GM20000 (cell line): Measurements from ENCODE around the gene SERPINB6.
A peak's percentile ranks its signal among the peaks of the same experiment; 100 is the strongest.
"Not testable (repeated sequence)": the region's sequence is repeated elsewhere in the genome, so short reads cannot be mapped to it uniquely, and the experiment has no call there.

ENCODE experiments used
- DNase-seq: peaks from one replicate; pipeline ENCODE4 v3.0.0; 2012; ENCODE audit warnings: low spot score
- TF ChIP-seq, protein P1 (sequence below): IDR thresholded peaks from 2 replicates; pipeline ENCODE4 v1.5.1; 2012; ENCODE audit warnings: mild to moderate bottlenecking, control low read depth; ENCODE audit errors: extremely low read depth, missing control alignments

Gene SERPINB6

DNA sequence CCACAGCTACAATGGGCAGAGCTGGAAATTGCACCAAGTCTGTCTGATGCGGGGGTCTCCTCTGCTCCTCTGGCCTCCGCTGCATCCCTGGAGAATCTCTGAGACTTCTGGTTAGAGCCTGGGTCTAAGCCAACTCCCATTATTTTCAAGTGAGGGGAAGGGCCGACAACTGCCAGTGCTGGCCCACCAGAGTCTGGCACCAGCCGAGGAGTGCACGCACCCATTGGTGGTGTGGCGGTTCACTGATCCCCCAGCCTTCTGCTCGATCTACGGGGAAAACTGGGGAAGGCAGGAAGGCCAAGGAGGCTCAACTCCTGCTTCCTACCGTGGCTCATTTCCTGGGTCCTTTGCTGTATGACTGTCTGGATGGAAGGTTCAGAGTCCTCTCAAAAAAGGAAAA, 34.5 kb upstream of the SERPINB6 start:
- TF ChIP-seq, protein P1, sequence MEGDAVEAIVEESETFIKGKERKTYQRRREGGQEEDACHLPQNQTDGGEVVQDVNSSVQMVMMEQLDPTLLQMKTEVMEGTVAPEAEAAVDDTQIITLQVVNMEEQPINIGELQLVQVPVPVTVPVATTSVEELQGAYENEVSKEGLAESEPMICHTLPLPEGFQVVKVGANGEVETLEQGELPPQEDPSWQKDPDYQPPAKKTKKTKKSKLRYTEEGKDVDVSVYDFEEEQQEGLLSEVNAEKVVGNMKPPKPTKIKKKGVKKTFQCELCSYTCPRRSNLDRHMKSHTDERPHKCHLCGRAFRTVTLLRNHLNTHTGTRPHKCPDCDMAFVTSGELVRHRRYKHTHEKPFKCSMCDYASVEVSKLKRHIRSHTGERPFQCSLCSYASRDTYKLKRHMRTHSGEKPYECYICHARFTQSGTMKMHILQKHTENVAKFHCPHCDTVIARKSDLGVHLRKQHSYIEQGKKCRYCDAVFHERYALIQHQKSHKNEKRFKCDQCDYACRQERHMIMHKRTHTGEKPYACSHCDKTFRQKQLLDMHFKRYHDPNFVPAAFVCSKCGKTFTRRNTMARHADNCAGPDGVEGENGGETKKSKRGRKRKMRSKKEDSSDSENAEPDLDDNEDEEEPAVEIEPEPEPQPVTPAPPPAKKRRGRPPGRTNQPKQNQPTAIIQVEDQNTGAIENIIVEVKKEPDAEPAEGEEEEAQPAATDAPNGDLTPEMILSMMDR = no peak
- DNase-seq = no peak

DNA sequence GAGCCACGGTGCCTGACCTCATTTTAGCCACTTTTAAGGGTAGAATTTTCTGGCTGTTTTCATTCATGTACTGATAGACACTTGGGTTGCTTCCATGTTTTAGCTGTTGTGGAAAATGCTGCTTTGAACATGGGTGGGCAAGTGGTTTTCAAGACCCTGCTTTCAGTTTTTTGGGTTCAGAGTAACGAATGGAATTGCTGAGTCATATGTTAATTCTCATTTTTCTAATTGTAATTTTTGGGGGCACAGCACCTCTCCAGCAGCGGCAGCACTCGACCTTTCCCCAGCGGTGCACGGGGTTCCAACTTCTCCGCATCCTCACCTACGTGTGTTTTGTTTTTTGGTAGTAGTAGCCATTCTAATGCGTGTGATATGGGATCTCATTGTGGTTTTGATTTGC, 33.7 kb upstream of the SERPINB6 start:
- no peak for DNase-seq
- TF ChIP-seq, protein P1 = no peak

- DNase-seq = not testable (repeated sequence)
Measured at GRCh38 chr6:3003226-3003625, 31.9 kb upstream of the SERPINB6 start.

- DNase-seq = peak; percentile 73
- TF ChIP-seq, protein P1 = peak; percentile 51
Measured at GRCh38 chr6:3001773-3002293, 30.5 kb upstream of the SERPINB6 start.

- DNase-seq = no peak
- TF ChIP-seq, protein P1 = no peak
Measured at GRCh38 chr6:3001146-3001772, 29.9 kb upstream of the SERPINB6 start.

DNA sequence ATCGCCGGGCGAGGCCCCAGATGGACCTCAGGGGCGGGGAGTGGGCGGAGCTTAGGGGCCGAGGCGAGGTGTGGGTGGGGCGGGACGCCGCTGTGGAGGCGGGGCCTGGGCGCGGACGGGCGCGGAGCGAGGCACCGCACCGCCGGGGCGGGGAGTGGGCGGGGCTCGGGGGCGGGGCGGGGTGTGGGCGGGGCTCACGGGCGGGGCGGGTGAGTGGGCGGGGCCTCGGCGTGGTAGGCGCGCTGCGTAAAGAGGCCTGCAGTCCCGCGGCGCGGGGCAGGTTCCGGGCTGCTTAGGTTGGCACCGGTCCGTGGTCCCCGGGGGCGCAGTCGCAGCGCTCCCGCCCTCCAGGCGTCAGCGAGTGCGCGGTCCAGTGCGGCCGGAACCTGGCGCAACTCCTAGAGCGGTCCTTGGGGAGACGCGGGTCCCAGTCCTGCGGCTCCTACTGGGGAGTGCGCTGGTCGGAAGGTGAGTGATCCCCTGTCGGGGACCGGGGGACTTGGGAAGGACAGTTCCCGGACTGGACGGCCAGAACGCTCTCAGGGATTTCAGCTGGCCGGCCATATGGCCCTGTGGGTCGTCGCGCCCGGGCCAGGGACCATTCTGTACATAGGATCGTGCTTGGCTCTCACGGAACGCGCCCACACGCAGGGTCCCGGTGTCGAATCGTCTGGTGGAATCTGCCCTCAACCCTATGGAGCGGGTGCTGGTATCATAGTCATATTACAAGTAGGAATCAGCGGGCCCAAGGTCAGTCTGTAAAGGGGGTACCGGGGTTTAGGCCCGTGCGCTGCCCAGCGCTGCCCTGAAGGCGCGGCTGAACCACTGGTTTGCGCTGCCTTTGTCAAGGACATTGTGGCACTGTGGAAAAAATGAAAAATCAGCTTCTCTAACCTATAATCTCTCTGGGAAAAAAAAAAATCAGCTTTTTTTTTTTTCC, 28.5 kb upstream of the SERPINB6 start, which contains the start of gene NQO2:
Gene NQO2 (plus strand): TSS at position 277 of the 940 bp plus-strand sequence. CDS start 6,659 bp downstream, outside the sequence.
- peak; percentile 99 for DNase-seq
- TF ChIP-seq, protein P1 = no peak

DNA sequence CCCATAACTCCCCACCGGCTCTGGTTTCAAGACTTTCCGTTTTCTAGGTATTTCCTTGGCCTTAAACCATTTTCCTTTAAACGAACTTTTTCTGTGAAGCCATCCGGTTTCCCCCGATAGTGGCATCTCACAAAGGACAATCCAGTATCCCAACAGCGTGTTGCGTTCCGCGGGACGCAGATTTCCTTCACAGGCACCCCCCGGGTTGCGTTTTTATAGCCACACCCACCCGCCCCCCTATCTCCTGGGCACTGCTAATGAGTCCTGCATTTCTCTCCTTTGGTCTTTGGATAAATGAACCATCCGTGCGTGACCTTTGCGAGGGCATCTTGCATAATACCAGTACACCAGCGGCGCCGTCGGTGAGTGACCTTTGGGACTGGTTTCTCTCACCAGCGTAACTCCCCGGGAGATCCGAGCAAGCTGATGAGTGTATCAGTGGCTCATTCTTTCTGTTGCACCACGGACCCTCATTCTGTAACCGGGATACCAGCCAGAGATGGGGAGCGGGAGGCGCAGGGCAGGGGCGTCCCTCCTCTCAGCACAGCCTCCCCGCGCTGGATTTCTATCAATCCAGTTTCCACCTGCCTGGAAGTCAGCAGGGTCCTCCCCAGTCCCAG, 27.7 kb upstream of the SERPINB6 start:
- TF ChIP-seq, protein P1 = no peak
- DNase-seq = no peak

DNA sequence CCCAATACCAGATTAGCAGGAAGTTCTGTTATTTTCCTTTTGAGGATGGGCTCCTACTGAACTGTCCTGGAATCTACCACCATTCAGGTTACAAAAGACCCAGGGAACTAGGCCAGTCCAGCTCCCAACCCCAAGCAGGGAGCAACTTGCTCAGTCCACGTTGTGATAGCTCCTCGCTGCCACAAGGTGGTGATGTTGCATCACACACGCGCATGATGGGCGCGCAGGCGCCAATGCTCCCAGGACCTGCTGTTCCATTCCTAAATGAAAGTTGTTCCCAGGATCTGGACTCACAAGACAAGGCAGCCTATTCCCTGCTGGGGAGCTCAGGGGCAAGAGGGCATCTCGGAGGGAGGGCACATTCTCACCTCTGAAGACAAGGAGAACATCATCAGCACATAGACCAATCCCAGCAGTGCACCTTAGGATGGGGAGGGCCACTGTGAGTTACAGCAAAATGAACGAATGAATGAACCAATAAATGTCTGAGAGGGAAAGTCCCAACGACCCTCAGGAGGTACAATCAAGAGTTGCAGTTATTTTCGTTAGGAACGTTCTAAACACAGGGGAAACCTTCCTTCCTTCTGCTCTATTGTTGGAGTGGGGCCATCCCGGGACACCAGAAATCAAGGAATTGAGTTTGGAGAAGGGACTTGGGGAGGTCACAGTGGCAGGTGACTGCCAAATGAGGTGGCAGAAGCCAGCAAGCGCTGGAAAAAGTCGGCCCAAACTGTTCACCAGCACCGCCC, 27.1 kb upstream of the SERPINB6 start:
- DNase-seq = not testable (repeated sequence)
